Measurements from ENCODE around the gene DHH.

DHH gene

GRCh38 chr12:49054096-49054495 lies 40.5 kb downstream of the DHH start:
- TF ChIP-seq HOXD13 (CRISPR knock-in tag; IDR thresholded peaks at IDR 0.05; ENCODE audit: borderline replicate concordance) (no peak), ZNF600 (tag by site-specific recombination; IDR thresholded peaks at IDR 0.05) (no peak), ZBTB11 (tag by site-specific recombination; conservative IDR thresholded peaks at IDR 0.05; ENCODE audit: low read depth) (no peak), ZNF777 (tag by site-specific recombination; IDR thresholded peaks at IDR 0.05; ENCODE audit: borderline replicate concordance) (no peak), ZNF121 (tag by site-specific recombination; IDR thresholded peaks at IDR 0.05) (no peak), KLF1 (tag by site-specific recombination; IDR thresholded peaks at IDR 0.05) (no peak), ZNF19 (tag by site-specific recombination; IDR thresholded peaks at IDR 0.05; ENCODE audit: low read depth) (no peak)
- ChIA-PET POLR2A (no interaction called here), CTCF (interaction anchor here (0.6 to 2.4 kb wide), 4 partner anchors 10 to 35 kb away, joined by 3 to 18 read pairs (median 4); no protein-coding TSS in a partner anchor)
- H3K4me1 ChIP-seq (ENCODE audit: control insufficient read depth, insufficient read depth, low read length) = peaks cover 11% of the 10 kb centered on the region
- H3K36me3 ChIP-seq (ENCODE audit: control insufficient read depth in 2 of 2, insufficient read depth in 1 of 2, low read length in 2 of 2) = peaks cover 33 to 68% of the 10 kb centered on the region in 2 experiments
- no peaks in the 10 kb centered on the region for H3K9me3 ChIP-seq (ENCODE audit: control insufficient read depth, insufficient read depth, low read depth, low read length)
- H3K27ac ChIP-seq (ENCODE audit: extremely low read depth, low read depth, low read length) = no peak overlapping the region
- no peak overlapping the region for H3K4me3 ChIP-seq (ENCODE audit: low read depth, low read length)

- CTCF ChIA-PET = no interaction called here
- TF ChIP-seq ZNF404 (tag by site-specific recombination; IDR thresholded peaks at IDR 0.05) (no peak), YY2 (tag by site-specific recombination; IDR thresholded peaks at IDR 0.05) (no peak), MYNN (tag by site-specific recombination; IDR thresholded peaks at IDR 0.05; ENCODE audit: borderline replicate concordance) (no peak)
- no peaks in the 10 kb centered on the region for H3K9me3 ChIP-seq (ENCODE audit: control insufficient read depth, insufficient read depth, low read depth, low read length)
- peaks cover 43 to 83% of the 10 kb centered on the region in 2 experiments for H3K36me3 ChIP-seq (ENCODE audit: control insufficient read depth in 2 of 2, insufficient read depth in 1 of 2, low read length in 2 of 2)
- POLR2A ChIA-PET = no interaction called here
- H3K4me3 ChIP-seq (ENCODE audit: low read depth, low read length) = no peak overlapping the region
- H3K4me1 ChIP-seq (ENCODE audit: control insufficient read depth, insufficient read depth, low read length) = peaks cover 10% of the 10 kb centered on the region
- no peak overlapping the region for H3K27ac ChIP-seq (ENCODE audit: extremely low read depth, low read depth, low read length)
These were observed 42.0 kb downstream of the DHH start for GRCh38 chr12:49052451-49053208.

GRCh38 chr12:49051777-49052438 lies 42.7 kb downstream of the DHH start:
- H3K36me3 ChIP-seq (ENCODE audit: control insufficient read depth in 2 of 2, insufficient read depth in 1 of 2, low read length in 2 of 2) = peaks cover 49 to 90% of the 10 kb centered on the region in 2 experiments
- POLR2A ChIA-PET = no interaction called here
- peaks cover 8% of the 10 kb centered on the region; the same call in 1 of the 2 replicates for H3K4me1 ChIP-seq (ENCODE audit: control insufficient read depth, insufficient read depth, low read length)

GRCh38 chr12:49051373-49051764 lies 43.2 kb downstream of the DHH start:
- CTCF ChIA-PET = no interaction called here
- no peaks in the 10 kb centered on the region for H3K9me3 ChIP-seq (ENCODE audit: control insufficient read depth, insufficient read depth, low read depth, low read length)
- POLR2A ChIA-PET = no interaction called here
- no peak overlapping the region for H3K4me3 ChIP-seq (ENCODE audit: low read depth, low read length)
- H3K36me3 ChIP-seq (ENCODE audit: control insufficient read depth in 2 of 2, insufficient read depth in 1 of 2, low read length in 2 of 2) = peaks cover 52 to 96% of the 10 kb centered on the region in 2 experiments
- H3K4me1 ChIP-seq (ENCODE audit: control insufficient read depth, insufficient read depth, low read length) = peaks cover 4% of the 10 kb centered on the region; the same call in 1 of the 2 replicates
- H3K27ac ChIP-seq (ENCODE audit: extremely low read depth, low read depth, low read length) = no peak overlapping the region
- TF ChIP-seq PRDM6 (tag by site-specific recombination; IDR thresholded peaks at IDR 0.05) = no peak
- no peak for TF ChIP-seq GLIS2 (tag by site-specific recombination; IDR thresholded peaks at IDR 0.05)
- no peak for TF ChIP-seq ZNF626 (tag by site-specific recombination; IDR thresholded peaks at IDR 0.05)
- no peak for TF ChIP-seq ZBTB1 (tag by site-specific recombination; IDR thresholded peaks at IDR 0.05)
- no peak for TF ChIP-seq ZNF221 (tag by site-specific recombination; IDR thresholded peaks at IDR 0.05; ENCODE audit: borderline replicate concordance)
- no peak for TF ChIP-seq ZNF76 (tag by site-specific recombination; IDR thresholded peaks at IDR 0.05; ENCODE audit: borderline replicate concordance, low read depth)
- no peak for TF ChIP-seq SETDB1 (IDR thresholded peaks at IDR 0.05; ENCODE audit: insufficient read length, low read length)
- TF ChIP-seq ZNF362 (tag by site-specific recombination; IDR thresholded peaks at IDR 0.05) = no peak
- TF ChIP-seq ZNF239 (tag by site-specific recombination; IDR thresholded peaks at IDR 0.05) = no peak
- no peak for TF ChIP-seq KLF16 (tag by site-specific recombination; IDR thresholded peaks at IDR 0.05)
- TF ChIP-seq RBAK (tag by site-specific recombination; IDR thresholded peaks at IDR 0.05) = no peak

More at GRCh38 chr12:49051777-49052438, 42.7 kb downstream of the DHH start:
- no peaks in the 10 kb centered on the region for H3K9me3 ChIP-seq (ENCODE audit: control insufficient read depth, insufficient read depth, low read depth, low read length)
- H3K27ac ChIP-seq (ENCODE audit: extremely low read depth, low read depth, low read length) = no peak overlapping the region
- H3K4me3 ChIP-seq (ENCODE audit: low read depth, low read length) = no peak overlapping the region
- CTCF ChIA-PET = no interaction called here
- peak; percentile 99 for TF ChIP-seq SCRT1 (tag by site-specific recombination; IDR thresholded peaks at IDR 0.05; ENCODE audit: borderline replicate concordance)
- TF ChIP-seq SCRT2 (tag by site-specific recombination; IDR thresholded peaks at IDR 0.05) = peak; percentile 92
- no peak for TF ChIP-seq ZNF426 (tag by site-specific recombination; IDR thresholded peaks at IDR 0.05)
